ENCODE data around the gene S100A11. TPM values are rescaled to one million over a fixed set of nuclear protein-coding genes. Genes with fewer than 3 reads are reported as not detected.

The S100A11 gene
- total and polyA plus RNA-seq, 9 of the 15 experiments (the other 6 are each of a cell fraction or from before 2014, with no cell fraction given) = 131 to 808 (median 235) TPM

DNA sequence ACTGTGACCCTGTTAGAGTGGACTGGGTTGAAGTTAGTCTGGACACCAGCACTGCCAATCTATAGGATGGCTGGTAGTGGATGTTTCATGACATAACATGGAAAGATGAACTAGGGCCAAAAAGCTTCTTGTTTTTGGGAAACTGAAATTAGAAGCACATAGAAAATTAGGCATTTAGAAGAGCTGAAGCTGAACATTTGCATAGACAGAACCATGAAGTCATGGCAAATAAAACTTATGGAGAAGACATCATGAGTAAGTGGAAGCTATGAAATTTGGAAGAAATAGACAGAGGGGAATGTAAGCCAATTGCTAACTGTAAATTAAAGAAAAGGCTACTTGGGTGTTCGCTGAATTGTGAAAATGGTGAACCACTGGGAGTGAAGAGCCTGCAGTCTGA is 2.7 kb upstream of the S100A11 start:
- Histone ChIP-seq H2AFZ (ENCODE audit: low read depth, low read length) (peak overlapping the region; percentile 58), H3K27me3 (ENCODE audit: control insufficient read depth in 2 of 2, insufficient read depth in 2 of 2, low read length in 2 of 2) (no peaks in the 10 kb centered on the region), H4K20me1 (replicated peaks; ENCODE audit: control insufficient read depth, insufficient read depth, low read length) (no peaks in the 10 kb centered on the region), H3K27ac (ENCODE audit: extremely low read depth, low read depth, low read length) (no peak overlapping the region), H3K9me3 (replicated peaks; ENCODE audit: control insufficient read depth, insufficient read depth, low read depth, low read length) (no peaks in the 10 kb centered on the region), H3K79me2 (ENCODE audit: control insufficient read depth, insufficient read depth, low read length) (peaks cover 23% of the 10 kb centered on the region), H3K9me1 (ENCODE audit: control insufficient read depth, insufficient read depth, low read length) (no peaks in the 10 kb centered on the region), H3K4me1 (replicated peaks in 1 of 2; ENCODE audit: control insufficient read depth in 2 of 2, insufficient read depth in 2 of 2, low read length in 2 of 2) (peaks cover 22 to 23% of the 10 kb centered on the region in 2 experiments), H3K36me3 (ENCODE audit: control insufficient read depth, insufficient read depth, low read length) (no peaks in the 10 kb centered on the region), H3K4me3 (no peak overlapping the region), H3K9ac (ENCODE audit: insufficient read depth in 1 of 2, low read depth in 2 of 2, low read length in 2 of 2) (no peak overlapping the region), H3K4me2 (ENCODE audit: insufficient read depth, low read length) (peak overlapping the region; percentile 5; the same call in 1 of the 2 replicates)
- intact Hi-C loops (cut with micrococcal nuclease) (no loop called here), in situ Hi-C loops (cut with MboI) (no loop called here)
- ATAC-seq (no peak), DNase-seq (ENCODE audit: extremely low read depth in 1 of 4, low spot score in 3 of 4) (no peak), FAIRE-seq (no peak)
- ChIA-PET POLR2A (interaction anchor here (0.7 kb wide), 1 partner anchor 11 kb away, joined by 3 read pairs; no protein-coding TSS in a partner anchor), CTCF (ENCODE audit: low intra/inter-chr PET ratio) (no interaction called here)
- TF ChIP-seq KDM4B (IDR thresholded peaks at IDR 0.05; ENCODE audit: borderline replicate concordance in 2 of 2, low read depth in 1 of 2) (no peak), CC2D1A (IDR thresholded peaks at IDR 0.05) (no peak), NR4A1 (CRISPR knock-in tag; IDR thresholded peaks at IDR 0.05) (no peak), NR4A1 (tag; IDR thresholded peaks at IDR 0.05) (no peak), ATF3 (IDR thresholded peaks at IDR 0.05) (no peak), ATF3 (CRISPR knock-in tag; conservative IDR thresholded peaks at IDR 0.05) (no peak), HDGF (IDR thresholded peaks at IDR 0.05) (no peak), GTF2E2 (tag; IDR thresholded peaks at IDR 0.05) (no peak), ZNF780A (CRISPR knock-in tag; IDR thresholded peaks at IDR 0.05) (no peak), NR3C1 (CRISPR knock-in tag; IDR thresholded peaks at IDR 0.05) (no peak), ZNF583 (CRISPR knock-in tag; IDR thresholded peaks at IDR 0.05) (no peak), ZC3H8 (IDR thresholded peaks at IDR 0.05) (no peak), IFI16 (CRISPR knock-in tag; IDR thresholded peaks at IDR 0.05) (no peak), SMAD2 (IDR thresholded peaks at IDR 0.05; ENCODE audit: low read depth, low read length) (no peak), FOXJ3 (CRISPR knock-in tag; IDR thresholded peaks at IDR 0.05) (no peak), TAF7 (tag; IDR thresholded peaks at IDR 0.05) (no peak), TCF7L2 (IDR thresholded peaks at IDR 0.05; ENCODE audit: low read depth, low read length) (no peak)
- 38% methylated on average over 1 of the region's 1 CpG for WGBS (ENCODE audit: insufficient coverage, low coverage, missing lambda C conversion rate)
- no TSS peak for BruUV-seq (replicated peaks)
